ENCODE results near the gene LRMDA.

DNA sequence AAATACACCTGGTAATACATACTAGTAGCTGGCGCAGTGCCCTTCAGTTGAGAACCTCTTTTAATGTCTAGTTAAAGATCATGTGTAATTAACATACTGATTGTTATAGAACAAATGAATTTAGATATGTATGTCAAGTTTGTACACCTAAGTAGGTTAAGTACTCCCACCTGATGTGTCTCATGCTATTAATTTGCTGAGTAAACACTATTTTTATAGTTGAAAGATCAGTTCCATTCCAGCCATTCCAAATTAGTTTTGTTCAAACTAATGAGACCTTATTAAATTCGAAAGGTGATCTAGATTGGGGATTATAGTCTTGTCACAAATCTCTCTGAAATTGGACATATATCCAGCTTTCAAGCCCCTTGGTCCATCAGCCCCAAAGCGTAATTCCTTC lies 710.0 kb downstream of the LRMDA start:
- TF ChIP-seq, protein P1, sequence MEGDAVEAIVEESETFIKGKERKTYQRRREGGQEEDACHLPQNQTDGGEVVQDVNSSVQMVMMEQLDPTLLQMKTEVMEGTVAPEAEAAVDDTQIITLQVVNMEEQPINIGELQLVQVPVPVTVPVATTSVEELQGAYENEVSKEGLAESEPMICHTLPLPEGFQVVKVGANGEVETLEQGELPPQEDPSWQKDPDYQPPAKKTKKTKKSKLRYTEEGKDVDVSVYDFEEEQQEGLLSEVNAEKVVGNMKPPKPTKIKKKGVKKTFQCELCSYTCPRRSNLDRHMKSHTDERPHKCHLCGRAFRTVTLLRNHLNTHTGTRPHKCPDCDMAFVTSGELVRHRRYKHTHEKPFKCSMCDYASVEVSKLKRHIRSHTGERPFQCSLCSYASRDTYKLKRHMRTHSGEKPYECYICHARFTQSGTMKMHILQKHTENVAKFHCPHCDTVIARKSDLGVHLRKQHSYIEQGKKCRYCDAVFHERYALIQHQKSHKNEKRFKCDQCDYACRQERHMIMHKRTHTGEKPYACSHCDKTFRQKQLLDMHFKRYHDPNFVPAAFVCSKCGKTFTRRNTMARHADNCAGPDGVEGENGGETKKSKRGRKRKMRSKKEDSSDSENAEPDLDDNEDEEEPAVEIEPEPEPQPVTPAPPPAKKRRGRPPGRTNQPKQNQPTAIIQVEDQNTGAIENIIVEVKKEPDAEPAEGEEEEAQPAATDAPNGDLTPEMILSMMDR (conservative IDR thresholded peaks at IDR 0.05; ENCODE audit: low read length): no peak
- TF ChIP-seq EZH2phosphoT487 (IDR thresholded peaks at IDR 0.05; ENCODE audit: borderline replicate concordance): no peak

All from Loucy (cell line).